UCSD-AML1 (cell line): ENCODE data around the gene SMAD3.

Experiments used
- DNase-seq: peaks from one replicate; lab custom pipeline; 2025; ENCODE audit not compliant: unreplicated experiment; lab: John Stamatoyannopoulos, UW

The SMAD3 gene

DNA sequence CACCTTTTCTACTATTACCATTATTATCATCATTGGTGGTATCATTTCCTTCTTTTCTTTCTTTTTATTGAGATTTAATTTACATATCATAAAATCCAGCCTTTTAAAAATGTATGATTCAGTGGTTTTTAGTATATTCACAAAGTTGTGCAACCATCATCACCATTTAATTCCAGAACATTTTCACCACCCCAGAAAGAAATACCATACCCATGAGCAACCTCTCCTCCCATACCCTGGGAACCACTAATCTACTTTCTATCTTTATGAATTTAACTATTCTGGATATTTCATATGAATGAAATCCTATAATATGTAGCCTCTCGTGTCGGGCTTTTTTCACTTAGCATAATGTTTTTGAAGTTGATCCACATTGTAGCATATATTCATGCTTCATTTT is 159.9 kb downstream of the SMAD3 start:
- no peak for DNase-seq

DNA sequence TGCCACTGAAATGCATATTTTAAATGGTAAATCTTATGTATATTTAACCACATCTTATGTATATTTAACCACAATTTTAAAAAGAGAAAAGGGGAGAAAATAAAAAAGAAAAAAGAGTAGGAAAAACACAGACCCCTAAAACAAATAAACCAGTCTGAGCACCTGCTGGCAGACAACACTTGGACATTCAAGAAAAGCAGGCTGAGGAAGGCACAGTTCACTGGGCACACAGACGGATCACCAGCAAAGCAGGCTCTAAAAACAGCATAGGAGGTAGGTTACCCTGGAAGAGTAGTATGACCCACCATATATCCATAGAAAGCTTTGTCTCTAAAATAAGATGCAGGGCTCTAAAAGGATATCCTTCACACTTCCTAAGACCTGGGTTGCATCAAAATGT is 162.0 kb downstream of the SMAD3 start:
- DNase-seq, result no peak

DNA sequence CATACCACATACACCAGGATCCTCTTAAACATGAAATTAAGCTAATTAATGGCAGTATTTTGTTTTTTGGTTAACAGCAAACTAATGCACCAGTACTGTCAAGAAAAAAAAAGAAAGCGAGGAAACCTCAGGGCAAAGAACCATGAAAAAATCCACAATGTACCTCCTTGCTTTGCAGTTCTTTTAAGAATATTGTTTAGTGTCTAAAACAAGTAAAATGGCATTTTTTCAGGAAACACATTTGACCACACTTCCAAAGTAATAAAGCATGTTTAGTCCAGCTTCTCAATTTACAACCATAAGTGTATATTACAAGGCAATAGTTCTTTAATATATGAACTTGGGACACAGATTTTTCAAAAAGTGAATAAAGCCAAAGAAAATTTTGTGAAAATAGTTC is 162.4 kb downstream of the SMAD3 start:
- DNase-seq, result no peak

DNA sequence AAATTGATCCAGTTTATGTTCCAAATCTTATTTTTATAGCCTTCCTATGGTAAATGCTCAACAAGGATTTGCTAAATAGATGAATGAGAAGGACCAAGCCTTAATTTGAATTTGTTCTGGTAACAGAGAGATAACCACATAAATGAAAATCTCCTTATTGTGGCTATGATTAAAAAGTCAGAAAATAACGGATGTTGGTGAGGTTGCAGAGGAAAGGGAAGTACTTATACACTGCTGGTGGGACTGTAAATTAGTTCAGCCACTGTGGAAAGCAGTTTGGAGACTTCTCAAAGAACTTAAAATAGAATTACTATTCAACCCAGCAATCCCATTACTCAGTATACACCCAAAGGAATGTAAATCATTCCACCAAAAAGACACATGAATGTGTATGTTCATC is 162.9 kb downstream of the SMAD3 start:
- DNase-seq, result no peak

DNA sequence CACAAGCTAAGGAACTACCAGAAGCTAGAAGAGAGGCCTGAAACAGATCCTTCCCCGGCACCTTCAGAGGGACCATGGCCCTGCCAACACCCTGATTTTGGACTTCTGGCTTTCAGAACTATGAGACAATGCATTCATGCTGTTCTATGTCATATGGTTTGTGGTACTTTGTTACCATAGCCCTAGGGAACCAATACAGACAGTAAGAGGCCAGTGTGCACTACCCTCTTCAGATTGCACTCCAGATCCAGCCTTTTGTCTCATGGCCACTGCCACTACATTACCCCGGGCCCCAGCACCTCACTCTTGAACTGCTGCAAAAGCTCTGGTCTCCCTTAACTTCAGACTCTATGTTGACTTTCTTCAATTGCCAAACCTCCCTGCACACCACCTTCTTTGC is 165.1 kb downstream of the SMAD3 start:
- DNase-seq, result no peak

GRCh38 chr15:67232591-67232990 is 167.2 kb downstream of the SMAD3 start:
- DNase-seq, result no peak

GRCh38 chr15:67240235-67241131 is 175.1 kb downstream of the SMAD3 start:
- DNase-seq, result no peak

DNA sequence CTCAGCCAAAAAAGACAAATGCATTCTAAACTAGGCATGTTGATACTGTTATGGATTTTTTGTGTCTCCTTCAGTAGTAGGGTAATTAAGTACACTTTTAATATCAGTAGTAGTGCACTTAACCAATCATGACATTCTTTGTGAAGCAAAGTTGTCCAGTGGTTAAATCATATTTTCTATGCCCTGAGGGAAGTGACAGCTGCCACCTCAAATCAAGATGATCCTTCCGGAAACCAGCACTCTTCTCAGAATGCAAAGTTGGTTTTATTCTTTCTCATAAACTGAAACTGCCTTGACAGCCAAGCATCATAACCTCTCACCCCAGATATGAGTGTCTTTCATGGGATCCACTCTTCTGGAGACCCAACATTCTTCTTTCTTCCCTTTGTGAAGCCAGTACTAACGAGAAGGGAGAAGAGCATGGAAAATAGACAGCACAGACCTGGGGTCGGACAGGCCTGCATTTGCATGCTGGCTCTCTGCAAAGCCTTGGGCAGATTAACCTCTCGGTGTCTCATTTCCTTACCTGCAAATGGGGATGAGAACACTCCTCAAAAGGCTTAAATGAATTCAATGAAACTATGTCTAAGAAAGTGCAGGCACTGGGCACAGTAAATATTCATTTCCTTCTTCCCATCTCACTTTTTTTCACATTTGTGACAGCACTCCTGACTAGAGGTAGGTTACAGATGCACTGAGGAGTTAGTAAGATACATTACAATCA is 175.9 kb downstream of the SMAD3 start:
- no peak for DNase-seq

DNA sequence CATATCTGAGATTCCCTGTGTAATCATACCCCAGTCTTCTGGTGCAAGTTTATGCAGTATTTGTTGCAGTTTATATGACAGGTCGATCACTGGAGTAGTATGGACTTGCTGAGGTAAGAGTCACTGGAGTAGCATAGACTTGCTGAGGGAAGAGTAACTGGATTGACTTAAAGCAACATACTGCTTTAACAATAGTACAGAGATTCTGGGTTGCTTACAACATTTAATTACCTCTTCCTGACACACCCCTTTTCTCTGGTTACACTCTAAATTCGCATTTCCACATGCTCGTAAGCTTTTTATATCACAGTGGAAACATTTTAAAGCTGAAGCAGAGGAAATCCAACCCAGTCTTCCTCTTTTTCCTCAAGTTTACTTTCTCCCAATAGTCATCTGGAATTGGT is 177.3 kb downstream of the SMAD3 start:
- no peak for DNase-seq
